ENCODE results near the gene IARS1. TPM values are rescaled to one million over a fixed set of nuclear protein-coding genes. Genes with fewer than 3 reads are reported as not detected.
A peak's percentile ranks its signal among the peaks of the same experiment; 100 is the strongest.

IARS1 gene
- 100 to 1,000 TPM in 1 of 2 donors, 10 to 100 TPM in 1; 84.1 to 157 TPM for total RNA-seq
- polyA plus RNA-seq (ENCODE audit: insufficient read length in 6 of 6) = 10 to 100 TPM; 81.6 to 95.0 (median 88.9) TPM
- long read RNA-seq, donor 1, partial matches to known transcripts = 6 of 8 reads
- long read RNA-seq, donor 1, other reads (novel, unspliced or antisense) = 0 of 8 reads
- long read RNA-seq, donor 2, full-length matches to known transcripts = 4 of 4 reads
- long read RNA-seq, donor 2, partial matches to known transcripts = 0 of 4 reads
- long read RNA-seq, donor 2, other reads (novel, unspliced or antisense) = 0 of 4 reads
- long read RNA-seq, donor 3, full-length matches to known transcripts = 2 of 2 reads
- long read RNA-seq, donor 3, partial matches to known transcripts = 0 of 2 reads
- long read RNA-seq, donor 3, other reads (novel, unspliced or antisense) = 0 of 2 reads
- long read RNA-seq, donor 4, partial matches to known transcripts = 9 of 9 reads
- long read RNA-seq, donor 4, other reads (novel, unspliced or antisense) = 0 of 9 reads
- long read RNA-seq, donor 5, partial matches to known transcripts = 5 of 7 reads
- long read RNA-seq, donor 5, other reads (novel, unspliced or antisense) = 0 of 7 reads
- long read RNA-seq, donor 6, full-length matches to known transcripts = 2 of 2 reads
- long read RNA-seq, donor 6, partial matches to known transcripts = 0 of 2 reads
- long read RNA-seq, donor 6, other reads (novel, unspliced or antisense) = 0 of 2 reads
- long read RNA-seq, donor 7, partial matches to known transcripts = 5 of 5 reads
- long read RNA-seq, donor 7, other reads (novel, unspliced or antisense) = 0 of 5 reads
- long read RNA-seq, donor 8, partial matches to known transcripts = 5 of 6 reads
- long read RNA-seq, donor 8, other reads (novel, unspliced or antisense) = 0 of 6 reads
- long read RNA-seq, donor 9 = 0 reads
- long read RNA-seq, donor 10, partial matches to known transcripts = 1 of 2 reads
- long read RNA-seq, donor 10, other reads (novel, unspliced or antisense) = 1 of 2 reads
- long read RNA-seq, donor 11, full-length matches to known transcripts = 3 of 3 reads
- long read RNA-seq, donor 11, partial matches to known transcripts = 0 of 3 reads
- long read RNA-seq, donor 11, other reads (novel, unspliced or antisense) = 0 of 3 reads
- long read RNA-seq, donor 12, full-length matches to known transcripts = 2 of 2 reads
- long read RNA-seq, donor 12, partial matches to known transcripts = 0 of 2 reads
- long read RNA-seq, donor 12, other reads (novel, unspliced or antisense) = 0 of 2 reads

DNA sequence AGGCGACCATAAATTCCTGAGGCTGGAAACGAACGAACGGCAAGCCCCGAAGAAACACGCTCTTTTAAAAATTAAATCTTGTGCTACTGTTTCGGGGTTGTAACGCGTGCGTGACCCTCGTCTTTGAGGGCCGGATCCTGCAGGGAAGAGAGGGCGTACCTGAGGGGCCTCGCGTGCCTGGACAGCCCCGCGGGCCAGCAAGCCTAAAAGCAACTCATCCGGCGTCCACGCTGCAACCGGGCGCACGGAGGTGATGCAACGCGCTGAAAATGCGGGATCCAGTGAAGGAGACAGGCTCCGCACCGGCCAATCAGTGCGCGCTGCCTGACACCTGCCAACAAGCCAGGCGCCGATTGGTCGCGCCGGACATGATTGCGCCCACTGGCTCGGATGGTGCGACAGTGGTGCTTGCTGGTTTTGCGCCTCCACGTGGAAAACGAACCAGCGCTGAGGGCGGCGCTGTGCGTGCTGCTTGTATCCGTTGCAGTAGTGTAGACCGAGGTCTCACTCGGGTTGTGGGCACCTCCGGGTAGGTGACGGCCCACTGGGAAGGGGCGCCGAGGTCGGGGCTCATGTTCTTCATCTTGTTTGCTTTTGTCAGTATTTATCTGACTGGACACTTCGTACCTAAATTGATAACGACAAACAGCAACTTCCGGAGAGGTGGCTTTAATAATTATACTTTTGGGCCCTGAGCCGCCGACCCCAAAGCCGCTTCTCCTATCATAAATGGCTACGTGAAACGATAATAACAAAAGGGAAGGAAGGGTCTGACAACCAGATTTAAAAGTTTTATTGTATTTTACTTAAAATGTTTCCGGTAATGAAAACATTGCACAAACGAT is at the start of gene IARS1:
IARS1 (minus strand) TSS at position 246 of the 845 bp plus-strand sequence. CDS start 4,278 bp downstream, outside the sequence.
- Histone ChIP-seq H3K27me3 (no peaks in the 10 kb centered on the region), H3K36me3 (peaks cover 0 to 26% of the 10 kb centered on the region in 2 donors), H3K9me3 (no peaks in the 10 kb centered on the region), H3K4me3 (peak within 1 kb of the TSS; percentile 74 to 75), H3K27ac (peak within 1 kb of the TSS; percentile 65 to 72), H3K4me1 (peaks cover 23 to 30% of the 10 kb centered on the region in 2 donors)
- ATAC-seq (peak; percentile 100), DNase-seq (peak; percentile 96 to 99 (median 98))
- intact Hi-C loops (cut with DNase I) = no loop called here
- TF ChIP-seq, protein P1, sequence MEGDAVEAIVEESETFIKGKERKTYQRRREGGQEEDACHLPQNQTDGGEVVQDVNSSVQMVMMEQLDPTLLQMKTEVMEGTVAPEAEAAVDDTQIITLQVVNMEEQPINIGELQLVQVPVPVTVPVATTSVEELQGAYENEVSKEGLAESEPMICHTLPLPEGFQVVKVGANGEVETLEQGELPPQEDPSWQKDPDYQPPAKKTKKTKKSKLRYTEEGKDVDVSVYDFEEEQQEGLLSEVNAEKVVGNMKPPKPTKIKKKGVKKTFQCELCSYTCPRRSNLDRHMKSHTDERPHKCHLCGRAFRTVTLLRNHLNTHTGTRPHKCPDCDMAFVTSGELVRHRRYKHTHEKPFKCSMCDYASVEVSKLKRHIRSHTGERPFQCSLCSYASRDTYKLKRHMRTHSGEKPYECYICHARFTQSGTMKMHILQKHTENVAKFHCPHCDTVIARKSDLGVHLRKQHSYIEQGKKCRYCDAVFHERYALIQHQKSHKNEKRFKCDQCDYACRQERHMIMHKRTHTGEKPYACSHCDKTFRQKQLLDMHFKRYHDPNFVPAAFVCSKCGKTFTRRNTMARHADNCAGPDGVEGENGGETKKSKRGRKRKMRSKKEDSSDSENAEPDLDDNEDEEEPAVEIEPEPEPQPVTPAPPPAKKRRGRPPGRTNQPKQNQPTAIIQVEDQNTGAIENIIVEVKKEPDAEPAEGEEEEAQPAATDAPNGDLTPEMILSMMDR (IDR thresholded peaks at IDR 0.05) = no peak

DNA sequence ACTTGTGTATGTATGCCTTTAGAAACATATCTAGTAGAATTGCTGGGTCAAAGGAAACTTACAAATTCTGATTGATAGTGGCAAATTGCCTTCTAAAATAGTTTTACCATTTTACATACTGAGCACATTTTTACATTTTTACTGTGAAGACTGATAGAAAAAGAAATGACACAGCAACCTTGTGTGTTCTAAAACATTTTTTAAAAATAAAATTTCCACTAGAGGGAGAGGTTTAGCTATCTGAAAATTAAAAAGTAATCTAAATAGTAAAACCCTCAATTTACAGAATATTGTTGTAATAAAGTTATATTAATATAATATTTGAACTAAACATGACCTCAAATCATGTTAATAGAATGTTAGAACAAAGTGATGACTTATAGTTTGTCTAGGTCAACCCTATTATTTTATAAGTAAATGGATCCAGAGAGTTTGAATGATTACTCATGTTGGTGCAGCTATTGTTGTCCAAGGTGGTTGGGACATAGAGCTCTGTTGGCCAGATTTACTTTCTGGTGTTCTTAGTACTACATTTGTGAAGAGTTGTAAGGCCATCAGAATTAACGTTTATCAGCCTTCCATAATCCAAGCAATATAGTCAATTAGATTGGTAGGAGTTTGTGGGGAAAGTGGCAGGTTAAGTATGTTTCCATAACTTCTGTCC is 49.5 kb upstream of the IARS1 start:
- DNase-seq (no peak), ATAC-seq (no peak)
- Histone ChIP-seq H3K4me3 (no peak overlapping the region), H3K27me3 (no peaks in the 10 kb centered on the region), H3K36me3 (peaks cover 0 to 9% of the 10 kb centered on the region in 2 donors), H3K4me1 (no peaks in the 10 kb centered on the region), H3K9me3 (no peaks in the 10 kb centered on the region), H3K27ac (no peak overlapping the region)
- intact Hi-C loops (cut with DNase I) = loop anchor here in 1 of 2 donors (10.0 kb wide), 1 partner anchor 92 kb away; no protein-coding TSS in a partner anchor
- TF ChIP-seq, protein P1 (IDR thresholded peaks at IDR 0.05) = peak in 1 of 2 donors; percentile 32

DNA sequence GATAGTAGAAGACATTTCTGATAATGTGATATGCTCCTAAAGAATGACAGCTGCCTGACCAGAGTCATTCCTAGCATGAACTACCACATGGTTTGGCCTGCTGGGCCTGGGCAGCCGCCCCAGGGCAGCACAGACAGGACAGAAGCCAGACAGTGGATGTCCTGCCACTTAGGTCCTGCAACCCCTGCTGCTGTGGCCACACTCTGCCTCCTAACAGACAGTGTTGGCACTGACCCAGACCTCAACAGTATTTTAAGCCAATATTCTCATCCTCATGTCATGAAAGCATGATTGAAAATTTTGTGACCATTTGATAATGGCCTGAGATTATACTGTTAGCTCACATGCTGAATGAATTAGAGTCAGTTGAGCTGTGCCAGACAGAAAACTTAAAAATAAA is 48.1 kb upstream of the IARS1 start:
- Histone ChIP-seq H3K4me3 (no peak overlapping the region), H3K36me3 (peaks cover 0 to 13% of the 10 kb centered on the region in 2 donors), H3K9me3 (no peaks in the 10 kb centered on the region), H3K27me3 (no peaks in the 10 kb centered on the region), H3K27ac (no peak overlapping the region), H3K4me1 (no peaks in the 10 kb centered on the region)
- DNase-seq = no peak
- ATAC-seq = no peak
- intact Hi-C loops (cut with DNase I) = loop anchor here in 1 of 2 donors (10.0 kb wide), 1 partner anchor 93 kb away; no protein-coding TSS in a partner anchor
- TF ChIP-seq, protein P1 (IDR thresholded peaks at IDR 0.05) = no peak

DNA sequence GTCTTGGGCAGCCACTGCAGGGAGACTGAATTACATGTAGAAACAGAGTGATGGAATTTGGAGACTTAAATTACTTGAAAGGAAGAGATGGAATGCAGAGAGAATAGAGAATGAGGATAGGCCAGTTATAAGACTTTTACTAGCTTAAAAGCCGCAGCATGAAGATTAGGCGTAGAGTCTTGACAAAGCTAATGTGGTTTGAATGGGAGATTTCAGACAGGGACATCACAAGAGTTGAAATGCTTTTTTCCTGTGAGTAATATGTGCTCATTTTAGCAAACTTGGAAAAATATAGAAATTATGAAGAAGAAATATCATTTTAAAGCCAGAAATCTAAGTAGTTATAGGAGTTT is 39.8 kb upstream of the IARS1 start:
- ATAC-seq = no peak
- Histone ChIP-seq H3K4me3 (no peak overlapping the region), H3K9me3 (no peaks in the 10 kb centered on the region), H3K36me3 (peaks cover 0 to 7% of the 10 kb centered on the region in 2 donors), H3K27me3 (no peaks in the 10 kb centered on the region), H3K4me1 (no peaks in the 10 kb centered on the region), H3K27ac (no peak overlapping the region)
- DNase-seq = no peak
- intact Hi-C loops (cut with DNase I) = no loop called here
- TF ChIP-seq, protein P1 (IDR thresholded peaks at IDR 0.05) = no peak
